HG03521 (cell line): ENCODE measurements around the gene NPTX2.

Experiments used
- ATAC-seq: cut with Tn5 transposase; IDR thresholded peaks from one replicate; pipeline ENCODE4 v1.9.1; 2021; ENCODE audit warnings: mild to moderate bottlenecking, moderate library complexity; ENCODE audit not compliant: unreplicated experiment

Gene NPTX2

GRCh38 chr7:98653601-98654310, 36.7 kb downstream of the NPTX2 start:
- ATAC-seq, result no peak

- ATAC-seq, result no peak
Measured at GRCh38 chr7:98654524-98655272, 37.6 kb downstream of the NPTX2 start.

- no peak for ATAC-seq
Measured at GRCh38 chr7:98655611-98656010, 38.5 kb downstream of the NPTX2 start.

- ATAC-seq, result no peak
Measured at GRCh38 chr7:98656899-98657298, 39.8 kb downstream of the NPTX2 start.

- no peak for ATAC-seq
Measured at GRCh38 chr7:98657736-98658135, 40.7 kb downstream of the NPTX2 start.

- ATAC-seq, result no peak
Measured at GRCh38 chr7:98659756-98660155, 42.7 kb downstream of the NPTX2 start.

- ATAC-seq, result no peak
Measured at GRCh38 chr7:98661607-98662006, 44.5 kb downstream of the NPTX2 start.

GRCh38 chr7:98662289-98662688, 45.2 kb downstream of the NPTX2 start:
- ATAC-seq, result no peak

GRCh38 chr7:98664882-98665281, 47.8 kb downstream of the NPTX2 start:
- no peak for ATAC-seq

- ATAC-seq, result no peak
Measured at GRCh38 chr7:98668255-98668654, 51.2 kb downstream of the NPTX2 start.

- no peak for ATAC-seq
Measured at GRCh38 chr7:98669329-98670000, 52.4 kb downstream of the NPTX2 start.

GRCh38 chr7:98670186-98670585, 53.1 kb downstream of the NPTX2 start:
- no peak for ATAC-seq

GRCh38 chr7:98671733-98672331, 54.7 kb downstream of the NPTX2 start:
- ATAC-seq, result no peak

GRCh38 chr7:98674461-98674860, 57.4 kb downstream of the NPTX2 start:
- ATAC-seq, result no peak

- ATAC-seq, result no peak
Measured at GRCh38 chr7:98674881-98675280, 57.8 kb downstream of the NPTX2 start.

GRCh38 chr7:98678215-98678614, 61.1 kb downstream of the NPTX2 start:
- ATAC-seq, result no peak
